Regular cardiac myocyte (primary cell): ENCODE results near the gene SLC25A46. TPM values are rescaled to one million over a fixed set of nuclear protein-coding genes. Genes with fewer than 3 reads are reported as not detected.

Experiments used
- total RNA-seq: library from RNA; depleted of rRNA; stranded (reverse); fragments of >200 nt; gene quantifications from 2 replicates; pipeline ENCODE4 v1.2.3, GENCODE V29; 2014

The SLC25A46 gene
- 107 and 116 TPM in 2 replicates for total RNA-seq

DNA sequence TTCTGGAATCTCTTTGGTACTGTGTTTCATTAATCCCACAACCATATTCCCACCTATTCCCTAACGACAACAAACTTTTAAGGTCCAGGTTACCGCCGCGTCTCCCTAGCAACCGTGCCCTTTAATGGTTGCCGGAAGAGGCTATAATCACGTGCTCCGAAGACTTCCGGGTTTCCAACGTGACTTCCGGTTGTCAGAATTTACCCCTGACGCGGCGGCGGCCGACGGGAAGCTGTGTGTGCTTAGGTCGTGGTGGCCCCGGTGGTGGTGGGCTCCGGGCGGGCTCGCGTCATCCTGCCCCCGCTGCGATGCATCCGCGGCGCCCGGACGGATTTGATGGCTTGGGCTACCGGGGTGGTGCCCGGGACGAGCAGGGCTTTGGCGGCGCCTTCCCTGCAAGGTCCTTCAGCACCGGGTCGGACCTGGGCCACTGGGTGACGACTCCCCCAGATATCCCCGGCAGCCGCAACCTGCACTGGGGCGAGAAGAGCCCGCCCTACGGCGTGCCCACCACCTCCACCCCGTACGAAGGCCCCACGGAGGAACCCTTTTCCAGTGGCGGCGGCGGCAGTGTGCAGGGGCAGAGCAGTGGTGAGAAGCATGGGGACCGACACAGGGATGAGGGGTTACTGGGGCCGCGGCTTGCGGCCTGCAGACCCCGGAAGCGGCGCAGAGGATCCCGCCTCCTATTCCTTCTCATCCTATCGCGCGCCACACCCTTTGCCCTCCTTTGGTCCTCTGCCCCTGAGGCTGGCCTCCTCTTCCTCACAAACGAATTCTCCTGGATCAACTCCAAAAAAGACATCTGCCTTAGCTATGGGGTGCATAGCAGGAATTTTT is at the start of gene SLC25A46:
Gene SLC25A46, plus strand, starts transcription at position 196 of the 840 bp plus-strand sequence. Its CDS starts 113 bp downstream, at position 309.

DNA sequence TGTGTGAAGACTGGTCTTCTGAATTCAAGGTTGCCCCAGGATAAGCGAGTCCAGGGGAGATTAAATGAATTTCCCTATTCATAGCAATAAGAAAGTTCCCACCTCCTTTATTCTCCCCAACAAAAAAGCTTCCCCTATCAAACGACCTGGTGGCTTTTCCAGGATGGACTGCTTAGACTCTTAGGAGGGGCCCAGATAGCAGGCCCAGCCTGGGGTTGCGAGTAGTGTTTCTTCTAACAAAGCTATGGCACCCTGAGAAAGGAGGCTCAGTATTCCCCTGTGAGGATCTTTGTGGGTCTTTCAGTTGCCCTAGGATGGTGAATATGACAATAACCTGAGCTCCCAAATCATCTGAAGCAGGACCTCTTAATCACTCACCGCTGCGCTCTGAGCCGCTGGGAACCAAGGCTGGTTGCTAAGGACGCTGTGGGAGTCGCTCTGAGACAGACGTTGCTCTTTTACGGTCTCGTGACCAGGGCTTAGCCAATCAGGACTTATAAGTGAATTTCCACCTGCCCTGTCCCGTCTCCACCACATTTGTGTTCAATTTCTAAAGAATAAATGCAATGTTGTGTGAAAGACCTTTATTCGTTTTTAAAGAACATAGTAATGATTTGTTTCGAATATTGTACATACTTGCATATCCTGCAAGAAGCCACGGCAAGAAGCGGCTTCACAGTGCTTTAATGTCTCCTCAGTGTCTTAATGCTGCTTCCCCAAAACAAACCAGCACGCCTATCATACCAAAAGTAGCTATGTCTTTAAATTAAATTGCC is 12.4 kb upstream of the SLC25A46 start, which contains the start of gene TMEM232:
Gene TMEM232, minus strand, starts transcription at position 423 of the 776 bp plus-strand sequence. CDS start 59,319 bp downstream, outside the sequence.

Other genes starting within 250 kb of the SLC25A46 start
- gene TMEM232, start 12.3 kb upstream of the SLC25A46 start, total RNA-seq: 1.3 and 4.8 TPM in 2 replicates